ENCODE measurements around the gene DPP4. TPM values are rescaled to one million over a fixed set of nuclear protein-coding genes. Genes with fewer than 3 reads are reported as not detected.

Gene DPP4
- total and polyA plus RNA-seq, 2 of the 13 experiments (the other 11 are each of a cell fraction or from before 2014, with no cell fraction given): 39.4 to 109 TPM

GRCh38 chr2:162107361-162107901, 33.4 kb upstream of the DPP4 start (continued):
- TF ChIP-seq ZBTB34 (CRISPR knock-in tag; IDR thresholded peaks at IDR 0.05): no peak
- no peak for TF ChIP-seq ZNF816 (CRISPR knock-in tag; IDR thresholded peaks at IDR 0.05; ENCODE audit: borderline replicate concordance)
- no peak for TF ChIP-seq ZFP41 (CRISPR knock-in tag; IDR thresholded peaks at IDR 0.05; ENCODE audit: borderline replicate concordance)
- TF ChIP-seq ZNF12 (CRISPR knock-in tag; IDR thresholded peaks at IDR 0.05): no peak
- TF ChIP-seq ZNF232 (CRISPR knock-in tag; IDR thresholded peaks at IDR 0.05; ENCODE audit: borderline replicate concordance): no peak
- TF ChIP-seq ISX (CRISPR knock-in tag; conservative IDR thresholded peaks at IDR 0.05): no peak
- TF ChIP-seq FIP1L1 (IDR thresholded peaks at IDR 0.05; ENCODE audit: borderline replicate concordance, insufficient read depth, low read depth, low read length): no peak
- 0 out of 2 replicates have a peak, but pooled peaks have one; percentile 36 for TF ChIP-seq HHEX (CRISPR knock-in tag; IDR thresholded peaks at IDR 0.05)
- TF ChIP-seq ZMAT5 (CRISPR knock-in tag; IDR thresholded peaks at IDR 0.05; ENCODE audit: borderline replicate concordance, low read depth): no peak
- TF ChIP-seq THAP7 (CRISPR knock-in tag; IDR thresholded peaks at IDR 0.05): no peak
- TF ChIP-seq ZBTB7B (CRISPR knock-in tag; IDR thresholded peaks at IDR 0.05): no peak; the same call in 1 of the 2 replicates
- peak; percentile 92 for TF ChIP-seq ISL2 (CRISPR knock-in tag; IDR thresholded peaks at IDR 0.05)
- TF ChIP-seq SUZ12 (IDR thresholded peaks at IDR 0.05; ENCODE audit: low read depth, low read length): no peak
- no peak for TF ChIP-seq ZNF549 (CRISPR knock-in tag; IDR thresholded peaks at IDR 0.05)
- no peak for TF ChIP-seq TARDBP (CRISPR knock-in tag; IDR thresholded peaks at IDR 0.05)
- TF ChIP-seq ONECUT2 (CRISPR knock-in tag; IDR thresholded peaks at IDR 0.05): no peak
- TF ChIP-seq TSC22D2 (CRISPR knock-in tag; IDR thresholded peaks at IDR 0.05; ENCODE audit: borderline replicate concordance): no peak
- no peak for TF ChIP-seq ZNF33A (CRISPR knock-in tag; IDR thresholded peaks at IDR 0.05; ENCODE audit: borderline replicate concordance)
- no peak for TF ChIP-seq ZBTB43 (CRISPR knock-in tag; conservative IDR thresholded peaks at IDR 0.05)
- no peak for TF ChIP-seq LRRFIP1 (CRISPR knock-in tag; conservative IDR thresholded peaks at IDR 0.05)
- no peak for TF ChIP-seq CCDC6 (CRISPR knock-in tag; IDR thresholded peaks at IDR 0.05)
- TF ChIP-seq MZF1 (CRISPR knock-in tag; IDR thresholded peaks at IDR 0.05; ENCODE audit: borderline replicate concordance): no peak
- TF ChIP-seq ZNF782 (CRISPR knock-in tag; IDR thresholded peaks at IDR 0.05; ENCODE audit: borderline replicate concordance): no peak
- no peak for TF ChIP-seq DBP (CRISPR knock-in tag; IDR thresholded peaks at IDR 0.05; ENCODE audit: not compliant biosample characterization)
